HFFc6 (cell line): Measurements from ENCODE around the gene THRB. TPM values are rescaled to one million over a fixed set of nuclear protein-coding genes. Genes with fewer than 3 reads are reported as not detected.

Experiments
- DNase-seq: peaks from one replicate; pipeline ENCODE4 v3.0.0-alpha.2; 2018
- H3K27ac Mint-ChIP-seq: 2 replicates; pipeline ENCODE4 v1.8.0; 2020; ENCODE audit warnings: mild to moderate bottlenecking, mixed read lengths
- H3K27me3 Mint-ChIP-seq: 2 replicates; pipeline ENCODE4 v1.8.0; 2021; ENCODE audit warnings: mild to moderate bottlenecking, moderate library complexity, mixed read lengths; ENCODE audit not compliant: insufficient read depth
- H3K36me3 Mint-ChIP-seq: 2 replicates; pipeline ENCODE4 v1.8.0; 2021; ENCODE audit warnings: low read depth, mixed read lengths
- H3K4me1 Mint-ChIP-seq: 2 replicates; pipeline ENCODE4 v1.8.0; 2020; ENCODE audit warnings: low read depth, mixed read lengths
- H3K4me3 Mint-ChIP-seq: 2 replicates; pipeline ENCODE4 v1.8.0; 2020; ENCODE audit warnings: mild to moderate bottlenecking, moderate library complexity, mixed read lengths
- H3K9me3 Mint-ChIP-seq: 2 replicates; pipeline ENCODE4 v1.8.0; 2020; ENCODE audit warnings: mild to moderate bottlenecking, mixed read lengths
- total RNA-seq, 6 experiments: library from RNA; stranded (reverse); fragmentation: NEBNext Ultra II Directional; extraction: Animal tissue kit (Norgen Biotek cat#: 25700); gene quantifications; 2 replicates in 1 of 6; 3 replicates in 5 of 6; pipeline ENCODE4 v1.2.3, GENCODE V29; 2021
- TF ChIP-seq, protein P1 (sequence below): fragments of 200-600 bp; sonication (generic); IDR thresholded peaks from 2 replicates; pipeline ENCODE4 v1.5.0; 2021; ENCODE audit warnings: antibody characterized with exemption, mild to moderate bottlenecking

The THRB gene
- total RNA-seq, 6 experiments from 2014 or later = not detected

DNA sequence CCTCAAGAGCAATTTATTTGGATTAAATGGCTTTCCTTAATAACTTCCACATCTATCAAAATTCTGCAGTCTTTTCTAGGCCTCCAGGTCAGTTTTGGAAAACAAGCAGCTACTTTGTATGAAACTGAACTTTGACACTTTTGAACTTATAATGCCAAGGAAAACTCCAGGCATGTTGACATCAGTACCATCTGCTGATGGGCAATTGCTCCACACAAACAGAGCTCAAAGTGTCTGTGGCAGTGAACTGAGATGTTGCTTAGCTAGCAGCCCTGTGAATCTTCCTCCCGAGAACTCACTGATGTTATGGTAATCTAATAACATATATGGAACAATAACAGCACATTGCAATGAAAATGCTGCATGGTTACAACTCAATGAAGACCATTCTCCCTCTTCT lies 250.2 kb downstream of the THRB start:
- H3K36me3 Mint-ChIP-seq = no peaks in the 10 kb centered on the region
- no peak overlapping the region for H3K27ac Mint-ChIP-seq
- TF ChIP-seq, protein P1, sequence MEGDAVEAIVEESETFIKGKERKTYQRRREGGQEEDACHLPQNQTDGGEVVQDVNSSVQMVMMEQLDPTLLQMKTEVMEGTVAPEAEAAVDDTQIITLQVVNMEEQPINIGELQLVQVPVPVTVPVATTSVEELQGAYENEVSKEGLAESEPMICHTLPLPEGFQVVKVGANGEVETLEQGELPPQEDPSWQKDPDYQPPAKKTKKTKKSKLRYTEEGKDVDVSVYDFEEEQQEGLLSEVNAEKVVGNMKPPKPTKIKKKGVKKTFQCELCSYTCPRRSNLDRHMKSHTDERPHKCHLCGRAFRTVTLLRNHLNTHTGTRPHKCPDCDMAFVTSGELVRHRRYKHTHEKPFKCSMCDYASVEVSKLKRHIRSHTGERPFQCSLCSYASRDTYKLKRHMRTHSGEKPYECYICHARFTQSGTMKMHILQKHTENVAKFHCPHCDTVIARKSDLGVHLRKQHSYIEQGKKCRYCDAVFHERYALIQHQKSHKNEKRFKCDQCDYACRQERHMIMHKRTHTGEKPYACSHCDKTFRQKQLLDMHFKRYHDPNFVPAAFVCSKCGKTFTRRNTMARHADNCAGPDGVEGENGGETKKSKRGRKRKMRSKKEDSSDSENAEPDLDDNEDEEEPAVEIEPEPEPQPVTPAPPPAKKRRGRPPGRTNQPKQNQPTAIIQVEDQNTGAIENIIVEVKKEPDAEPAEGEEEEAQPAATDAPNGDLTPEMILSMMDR = no peak
- no peaks in the 10 kb centered on the region for H3K9me3 Mint-ChIP-seq
- peaks cover 16% of the 10 kb centered on the region for H3K27me3 Mint-ChIP-seq
- no peak overlapping the region for H3K4me3 Mint-ChIP-seq
- DNase-seq = no peak
- peaks cover 20% of the 10 kb centered on the region for H3K4me1 Mint-ChIP-seq

DNA sequence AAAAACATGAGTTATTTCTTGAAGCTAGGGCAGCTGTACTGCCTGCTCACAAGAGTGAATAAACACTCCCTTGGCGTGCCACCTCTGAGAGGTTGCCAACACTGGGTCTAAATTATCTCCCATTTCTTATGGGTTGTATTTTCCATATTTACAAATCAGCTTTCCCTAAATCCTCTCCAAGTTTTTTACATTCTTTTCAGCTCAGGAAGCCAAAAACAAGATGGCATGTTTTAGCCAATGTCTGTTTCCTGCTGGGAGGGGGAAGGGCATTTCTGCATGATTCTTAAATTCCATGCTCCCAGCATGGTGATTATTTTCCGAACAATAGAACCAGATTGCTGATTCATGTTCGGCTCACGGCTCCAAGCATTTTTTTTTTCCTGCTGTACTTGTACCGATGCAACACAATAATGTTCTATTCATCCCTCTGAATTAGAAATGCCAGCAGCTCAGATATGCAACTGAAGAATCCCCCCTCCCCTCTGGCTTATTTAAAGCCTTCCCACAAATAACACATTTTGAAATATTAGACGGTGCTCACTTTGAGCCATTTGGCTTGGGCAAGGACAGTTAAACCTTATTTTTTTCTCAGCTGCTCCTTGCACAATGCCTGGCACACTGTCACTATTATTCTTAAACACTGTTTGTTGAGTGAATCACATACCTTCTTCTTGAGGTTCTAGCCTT lies 252.5 kb downstream of the THRB start:
- peak; percentile 50 for DNase-seq
- Mint-ChIP-seq H3K36me3 (no peaks in the 10 kb centered on the region), H3K27ac (no peak overlapping the region), H3K9me3 (no peaks in the 10 kb centered on the region), H3K4me3 (peak overlapping the region; percentile 8; the same call in 1 of the 2 replicates), H3K4me1 (peaks cover 41% of the 10 kb centered on the region), H3K27me3 (peaks cover 12% of the 10 kb centered on the region)
- TF ChIP-seq, protein P1 = no peak

DNA sequence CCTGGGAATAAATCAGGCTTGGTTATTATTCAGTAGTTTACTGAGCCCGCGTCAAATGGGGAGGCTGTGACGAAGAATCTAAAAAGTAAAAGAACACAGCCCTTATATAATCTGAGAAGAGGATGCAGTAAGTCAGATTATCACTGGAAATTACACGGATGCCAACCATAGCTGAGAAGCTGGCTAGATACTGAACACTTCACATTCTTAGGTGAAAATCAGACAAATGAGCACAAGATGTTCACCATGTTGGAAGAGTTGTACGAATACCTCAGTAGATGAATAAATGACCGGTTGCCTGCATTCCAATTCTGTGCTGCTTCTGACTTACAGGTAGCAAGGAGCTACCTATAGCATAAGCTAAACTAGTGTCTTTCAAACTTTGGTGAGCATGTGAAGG lies 254.3 kb downstream of the THRB start:
- Mint-ChIP-seq H3K27ac (no peak overlapping the region), H3K4me1 (peaks cover 48% of the 10 kb centered on the region), H3K27me3 (peaks cover 10% of the 10 kb centered on the region), H3K4me3 (no peak overlapping the region), H3K36me3 (no peaks in the 10 kb centered on the region), H3K9me3 (no peaks in the 10 kb centered on the region)
- TF ChIP-seq, protein P1 = no peak
- DNase-seq = no peak

DNA sequence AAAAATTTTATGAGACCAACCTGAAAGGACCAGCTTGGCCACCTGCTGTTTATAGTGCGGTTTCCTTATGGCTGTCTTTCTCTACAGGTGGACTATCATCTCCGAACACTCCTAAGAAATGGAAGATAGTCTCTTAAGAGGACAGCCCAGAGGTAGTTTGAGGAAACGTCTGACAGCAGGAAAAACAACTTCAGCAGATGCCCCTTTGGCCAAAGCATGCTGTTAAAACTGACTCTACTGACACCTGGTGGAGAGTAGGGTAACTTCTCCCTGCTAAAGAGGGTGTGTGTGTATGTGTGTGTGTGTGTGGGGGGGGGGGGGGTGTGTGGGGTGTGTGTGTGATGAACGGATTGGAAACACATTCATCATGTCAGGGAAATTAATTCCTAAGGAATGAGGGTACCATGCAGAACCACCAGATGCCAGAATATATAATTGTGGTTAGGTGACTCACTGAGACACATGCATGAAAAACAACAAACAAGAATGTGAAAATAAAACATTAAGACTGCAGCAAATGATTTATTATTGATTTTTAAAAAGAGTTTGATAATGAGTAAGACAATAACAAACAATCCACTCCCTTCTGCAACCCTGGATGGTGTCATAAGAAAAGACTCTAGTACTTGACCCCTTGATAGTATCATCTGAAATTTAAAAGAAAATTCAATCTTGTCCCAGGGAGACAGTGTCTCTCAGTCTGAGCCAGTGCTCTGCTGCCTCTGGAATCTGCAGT lies 256.5 kb downstream of the THRB start:
- H3K36me3 Mint-ChIP-seq = no peaks in the 10 kb centered on the region
- peak; percentile 99 for DNase-seq
- peaks cover 54% of the 10 kb centered on the region for H3K4me1 Mint-ChIP-seq
- no peaks in the 10 kb centered on the region for H3K9me3 Mint-ChIP-seq
- peak overlapping the region; percentile 30 for H3K4me3 Mint-ChIP-seq
- H3K27ac Mint-ChIP-seq = peak overlapping the region; percentile 58; the same call in 1 of the 2 replicates
- H3K27me3 Mint-ChIP-seq = peaks cover 18% of the 10 kb centered on the region
- TF ChIP-seq, protein P1 = peak; percentile 82

DNA sequence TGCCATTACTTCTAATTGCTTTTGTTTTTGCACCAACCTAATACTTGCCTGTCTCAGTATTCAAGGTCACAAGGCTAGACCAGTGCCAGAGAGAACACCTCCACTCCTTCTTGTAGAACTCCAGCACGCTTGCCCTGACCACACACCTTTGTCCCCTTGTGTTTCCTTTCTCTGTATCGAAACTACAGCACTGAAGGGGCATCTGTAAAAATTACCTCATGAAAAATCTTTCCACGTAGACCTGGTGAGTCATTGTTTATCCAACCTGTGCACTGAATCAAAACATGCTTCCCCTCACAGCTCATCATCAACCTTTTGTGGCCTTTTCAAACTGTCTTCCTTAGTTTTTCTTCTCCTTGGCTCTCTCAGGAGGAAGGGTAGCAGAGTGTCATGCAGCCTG lies 259.5 kb downstream of the THRB start:
- Mint-ChIP-seq H3K27me3 (peaks cover 19% of the 10 kb centered on the region; the same call in 1 of the 2 replicates), H3K4me1 (peaks cover 40% of the 10 kb centered on the region), H3K4me3 (no peak overlapping the region), H3K27ac (no peak overlapping the region), H3K9me3 (no peaks in the 10 kb centered on the region), H3K36me3 (no peaks in the 10 kb centered on the region)
- TF ChIP-seq, protein P1 = no peak
- peak; percentile 11 for DNase-seq
